AG09319 (cell line): ENCODE measurements around the gene FCRL2.

Experiments used
- DNase-seq: peaks from one replicate; pipeline ENCODE4 v3.0.0-alpha.2; 2010; ENCODE audit warnings: low read depth; ENCODE audit errors: extremely low read depth
- TF ChIP-seq, protein P1 (sequence below): IDR thresholded peaks from 2 replicates; pipeline ENCODE4 v1.5.1; 2011; ENCODE audit warnings: low read depth, mild to moderate bottlenecking, inconsistent platforms, low read length, moderate library complexity

The FCRL2 gene

DNA sequence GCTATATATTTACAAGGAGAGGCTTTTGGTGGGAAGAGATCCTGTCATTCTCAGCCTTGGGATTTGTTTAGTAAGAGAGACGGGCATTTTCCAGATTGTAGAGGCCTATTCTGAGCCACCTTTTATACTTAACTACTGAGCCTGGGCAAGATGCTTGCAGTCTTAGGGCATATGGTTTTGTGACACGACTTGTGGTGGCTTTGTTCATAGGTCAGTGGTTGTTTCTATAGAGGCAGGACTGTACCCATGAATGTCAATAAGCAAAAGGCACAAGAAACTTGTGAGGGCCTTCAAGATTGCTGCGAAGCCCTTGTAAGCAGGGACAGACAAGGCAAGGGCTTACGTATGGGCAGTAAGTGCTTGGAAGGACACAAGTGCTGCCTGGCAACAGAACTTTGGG, 73.0 kb downstream of the FCRL2 start:
- DNase-seq: no peak
- TF ChIP-seq, protein P1, sequence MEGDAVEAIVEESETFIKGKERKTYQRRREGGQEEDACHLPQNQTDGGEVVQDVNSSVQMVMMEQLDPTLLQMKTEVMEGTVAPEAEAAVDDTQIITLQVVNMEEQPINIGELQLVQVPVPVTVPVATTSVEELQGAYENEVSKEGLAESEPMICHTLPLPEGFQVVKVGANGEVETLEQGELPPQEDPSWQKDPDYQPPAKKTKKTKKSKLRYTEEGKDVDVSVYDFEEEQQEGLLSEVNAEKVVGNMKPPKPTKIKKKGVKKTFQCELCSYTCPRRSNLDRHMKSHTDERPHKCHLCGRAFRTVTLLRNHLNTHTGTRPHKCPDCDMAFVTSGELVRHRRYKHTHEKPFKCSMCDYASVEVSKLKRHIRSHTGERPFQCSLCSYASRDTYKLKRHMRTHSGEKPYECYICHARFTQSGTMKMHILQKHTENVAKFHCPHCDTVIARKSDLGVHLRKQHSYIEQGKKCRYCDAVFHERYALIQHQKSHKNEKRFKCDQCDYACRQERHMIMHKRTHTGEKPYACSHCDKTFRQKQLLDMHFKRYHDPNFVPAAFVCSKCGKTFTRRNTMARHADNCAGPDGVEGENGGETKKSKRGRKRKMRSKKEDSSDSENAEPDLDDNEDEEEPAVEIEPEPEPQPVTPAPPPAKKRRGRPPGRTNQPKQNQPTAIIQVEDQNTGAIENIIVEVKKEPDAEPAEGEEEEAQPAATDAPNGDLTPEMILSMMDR: no peak

DNA sequence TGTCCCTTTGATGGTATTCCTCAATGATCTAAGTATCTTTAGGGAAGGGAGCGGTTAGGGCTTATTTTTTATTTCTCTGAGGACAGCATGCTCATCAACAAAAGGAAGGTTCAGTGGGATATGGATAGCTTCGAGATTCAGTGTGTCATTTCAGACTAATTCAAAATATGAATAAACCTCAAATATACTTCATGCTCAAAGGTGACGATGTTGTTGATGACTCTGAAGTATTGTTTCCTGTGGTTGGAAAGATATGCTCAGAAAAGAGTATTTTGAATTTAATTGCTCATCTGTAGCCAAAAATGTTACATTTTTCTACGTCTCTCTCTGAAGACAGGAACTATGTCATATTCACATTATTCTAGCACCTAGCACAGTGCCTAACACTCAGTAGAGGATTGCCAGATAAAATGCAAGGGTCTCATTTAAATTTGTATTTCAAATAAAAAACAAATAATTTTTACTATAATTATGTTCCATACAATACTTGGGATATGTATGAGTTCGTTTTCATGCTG, 74.6 kb downstream of the FCRL2 start:
- DNase-seq: no peak
- TF ChIP-seq, protein P1: no peak

DNA sequence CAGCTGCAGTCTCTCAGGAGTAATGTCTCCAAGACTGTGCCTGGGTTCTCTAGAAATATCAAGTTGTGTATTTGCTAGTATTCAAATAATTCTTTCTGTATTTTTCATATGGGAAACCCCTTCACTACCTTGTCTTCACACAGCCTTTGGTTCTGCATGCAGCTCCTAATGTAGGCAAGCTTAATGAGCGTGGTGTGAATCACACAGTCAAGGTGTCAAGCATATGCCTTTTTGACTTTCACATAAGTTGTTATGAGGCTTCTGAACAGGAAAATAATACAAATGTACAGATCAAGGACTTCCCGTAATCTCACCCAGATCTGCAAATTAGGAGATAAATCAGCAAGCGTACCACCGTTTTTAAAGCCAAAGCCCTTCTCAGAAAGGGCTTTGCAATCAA, 76.2 kb downstream of the FCRL2 start, which contains the start of gene FCRL3:
FCRL3 (minus strand) TSS at position 38 of the 400 bp plus-strand sequence. CDS start 280 bp downstream, outside the sequence.
- no peak for DNase-seq
- TF ChIP-seq, protein P1: no peak

DNA sequence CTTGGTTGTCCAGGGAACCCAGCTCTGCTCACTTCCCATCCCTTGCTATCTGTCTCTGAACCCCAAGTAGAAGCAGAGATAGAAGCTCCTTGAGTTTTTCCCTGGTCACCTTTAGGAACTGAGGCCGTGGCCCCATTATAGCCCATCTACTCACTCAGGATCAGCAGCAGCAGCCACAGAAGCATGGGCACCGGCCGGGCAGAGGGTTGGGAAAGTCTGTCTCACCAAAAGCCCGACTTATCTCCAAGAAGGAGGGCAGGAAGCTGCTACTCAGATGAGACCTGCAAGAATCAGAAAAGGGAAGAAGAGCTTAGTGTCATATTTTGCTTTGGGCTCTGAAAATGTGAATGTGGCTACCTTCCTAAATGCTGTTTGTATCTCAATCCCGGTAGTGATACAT, 76.6 kb downstream of the FCRL2 start:
- TF ChIP-seq, protein P1: no peak
- no peak for DNase-seq

DNA sequence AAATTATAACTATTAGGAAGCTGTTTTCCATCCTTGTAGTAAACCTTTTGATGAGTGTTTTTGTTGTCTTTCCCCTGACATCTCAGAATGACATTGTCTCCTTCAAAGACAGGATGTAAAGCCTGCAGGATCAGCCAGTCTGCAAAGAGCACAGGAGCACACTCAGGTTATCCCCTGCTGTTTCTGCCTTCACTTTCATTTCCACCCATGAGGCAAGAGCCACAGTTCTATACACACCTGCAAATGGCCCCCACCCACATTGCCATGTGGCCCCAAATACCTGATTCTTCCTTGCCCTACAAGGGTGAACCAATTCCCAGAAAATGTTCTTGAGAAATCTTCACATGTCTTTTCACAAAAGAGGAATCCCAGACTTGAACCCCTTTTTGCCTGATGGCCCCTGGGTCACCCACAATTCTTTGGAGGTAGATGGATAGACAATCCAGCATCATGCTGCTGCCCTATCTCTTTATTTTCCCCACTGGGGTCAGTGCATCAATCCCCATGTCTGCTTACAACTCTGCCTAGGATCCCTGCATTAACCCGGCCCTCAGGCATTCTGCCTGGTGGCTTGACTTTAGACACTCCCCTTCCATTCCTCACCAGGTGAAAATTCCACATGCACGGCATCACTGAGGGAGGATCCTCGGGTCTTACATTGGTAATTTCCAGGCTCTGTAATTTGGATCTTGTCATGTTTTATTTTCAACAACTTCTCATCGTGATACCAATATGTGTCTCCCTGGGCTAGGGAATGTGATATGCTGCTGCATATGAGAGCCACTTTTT, 79.0 kb downstream of the FCRL2 start:
- DNase-seq: no peak
- TF ChIP-seq, protein P1: no peak

DNA sequence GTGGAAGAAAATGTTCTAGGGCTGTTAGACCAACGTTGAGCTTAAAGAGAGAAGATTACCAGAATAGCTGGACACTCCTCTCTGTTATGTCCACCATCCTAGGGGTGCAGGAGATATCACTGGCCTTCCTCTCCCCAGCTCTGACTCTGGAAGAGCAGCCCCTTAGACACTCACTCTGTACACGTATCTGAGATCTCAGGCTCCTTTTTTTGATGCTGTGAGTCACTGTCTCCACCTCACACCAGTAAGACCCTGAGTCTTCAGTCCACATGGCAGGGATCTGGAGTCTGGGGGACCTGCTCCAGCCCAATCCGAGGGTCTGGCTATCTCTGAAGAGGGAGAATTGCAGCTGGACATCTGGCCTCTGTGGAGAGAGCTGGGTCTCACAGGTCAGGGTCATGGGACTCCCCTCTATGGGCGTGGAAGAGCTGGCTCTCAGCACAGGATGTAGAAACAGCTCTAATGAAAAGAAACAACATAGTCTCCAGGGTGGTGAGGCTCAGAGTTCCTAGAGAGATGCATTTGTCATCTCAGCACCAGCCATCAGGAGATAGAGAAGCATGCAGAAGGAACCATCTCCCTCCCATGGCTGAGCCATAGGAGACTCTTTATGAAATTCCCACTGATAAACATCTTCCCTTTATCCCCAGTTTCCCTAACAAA, 79.8 kb downstream of the FCRL2 start:
- no peak for DNase-seq
- TF ChIP-seq, protein P1: no peak
